Measurements from ENCODE around the gene KL.

KL gene

GRCh38 chr13:32984857-32985626, 31.2 kb upstream of the KL start:
- TF ChIP-seq TAF1 (IDR thresholded peaks at IDR 0.05; ENCODE audit: borderline replicate concordance, insufficient read depth, low read length) (no peak), POLR2AphosphoS5 (IDR thresholded peaks at IDR 0.05; ENCODE audit: low read depth, low read length) (no peak)
- TF ChIP-seq, protein P1, sequence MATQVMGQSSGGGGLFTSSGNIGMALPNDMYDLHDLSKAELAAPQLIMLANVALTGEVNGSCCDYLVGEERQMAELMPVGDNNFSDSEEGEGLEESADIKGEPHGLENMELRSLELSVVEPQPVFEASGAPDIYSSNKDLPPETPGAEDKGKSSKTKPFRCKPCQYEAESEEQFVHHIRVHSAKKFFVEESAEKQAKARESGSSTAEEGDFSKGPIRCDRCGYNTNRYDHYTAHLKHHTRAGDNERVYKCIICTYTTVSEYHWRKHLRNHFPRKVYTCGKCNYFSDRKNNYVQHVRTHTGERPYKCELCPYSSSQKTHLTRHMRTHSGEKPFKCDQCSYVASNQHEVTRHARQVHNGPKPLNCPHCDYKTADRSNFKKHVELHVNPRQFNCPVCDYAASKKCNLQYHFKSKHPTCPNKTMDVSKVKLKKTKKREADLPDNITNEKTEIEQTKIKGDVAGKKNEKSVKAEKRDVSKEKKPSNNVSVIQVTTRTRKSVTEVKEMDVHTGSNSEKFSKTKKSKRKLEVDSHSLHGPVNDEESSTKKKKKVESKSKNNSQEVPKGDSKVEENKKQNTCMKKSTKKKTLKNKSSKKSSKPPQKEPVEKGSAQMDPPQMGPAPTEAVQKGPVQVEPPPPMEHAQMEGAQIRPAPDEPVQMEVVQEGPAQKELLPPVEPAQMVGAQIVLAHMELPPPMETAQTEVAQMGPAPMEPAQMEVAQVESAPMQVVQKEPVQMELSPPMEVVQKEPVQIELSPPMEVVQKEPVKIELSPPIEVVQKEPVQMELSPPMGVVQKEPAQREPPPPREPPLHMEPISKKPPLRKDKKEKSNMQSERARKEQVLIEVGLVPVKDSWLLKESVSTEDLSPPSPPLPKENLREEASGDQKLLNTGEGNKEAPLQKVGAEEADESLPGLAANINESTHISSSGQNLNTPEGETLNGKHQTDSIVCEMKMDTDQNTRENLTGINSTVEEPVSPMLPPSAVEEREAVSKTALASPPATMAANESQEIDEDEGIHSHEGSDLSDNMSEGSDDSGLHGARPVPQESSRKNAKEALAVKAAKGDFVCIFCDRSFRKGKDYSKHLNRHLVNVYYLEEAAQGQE (IDR thresholded peaks at IDR 0.05; ENCODE audit: insufficient read depth in 1 of 2, low read depth in 2 of 2, low read length in 2 of 2), result no peak

- no peak for TF ChIP-seq FOXP2 (optimal IDR thresholded peaks at IDR 0.05; ENCODE audit: borderline replicate concordance, extremely low read depth, extremely low read length, insufficient read depth)
- TF ChIP-seq TAF1 (IDR thresholded peaks at IDR 0.05; ENCODE audit: borderline replicate concordance, insufficient read depth, low read length), result no peak
- TF ChIP-seq, protein P1 (IDR thresholded peaks at IDR 0.05; ENCODE audit: insufficient read depth in 1 of 2, low read depth in 2 of 2, low read length in 2 of 2), result no peak
- no peak for TF ChIP-seq POLR2AphosphoS5 (IDR thresholded peaks at IDR 0.05; ENCODE audit: low read depth, low read length)
- no peak for TF ChIP-seq SIN3A (IDR thresholded peaks at IDR 0.05; ENCODE audit: borderline replicate concordance, insufficient read depth, low read length)
Measured at GRCh38 chr13:32986552-32986951, 29.7 kb upstream of the KL start.

DNA sequence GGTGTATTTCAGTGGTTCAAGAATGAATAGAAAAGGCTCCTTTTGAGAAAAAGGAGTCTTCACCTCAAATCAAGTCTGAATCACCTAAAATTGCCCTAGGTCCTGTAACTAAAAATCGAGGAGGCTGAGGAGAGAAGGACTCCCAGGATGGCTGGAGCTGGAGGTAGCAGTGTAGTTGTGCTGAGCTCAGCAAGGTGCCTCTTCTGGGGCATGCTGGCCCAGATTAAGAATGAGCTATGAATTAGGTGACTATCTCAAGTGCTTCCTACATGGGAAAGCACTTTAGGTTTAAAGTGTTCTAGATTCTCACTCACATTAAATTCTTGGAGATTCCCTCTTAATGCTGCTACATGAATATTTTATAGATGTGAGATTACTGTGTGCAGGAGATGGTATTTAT, 28.8 kb upstream of the KL start:
- TF ChIP-seq TAF1 (IDR thresholded peaks at IDR 0.05; ENCODE audit: borderline replicate concordance, insufficient read depth, low read length), result no peak
- no peak for TF ChIP-seq SIN3A (IDR thresholded peaks at IDR 0.05; ENCODE audit: borderline replicate concordance, insufficient read depth, low read length)
- TF ChIP-seq, protein P1 (IDR thresholded peaks at IDR 0.05; ENCODE audit: insufficient read depth in 1 of 2, low read depth in 2 of 2, low read length in 2 of 2), result no peak
- no peak for TF ChIP-seq FOXP2 (optimal IDR thresholded peaks at IDR 0.05; ENCODE audit: borderline replicate concordance, extremely low read depth, extremely low read length, insufficient read depth)
- TF ChIP-seq POLR2AphosphoS5 (IDR thresholded peaks at IDR 0.05; ENCODE audit: low read depth, low read length), result no peak

- no peak for TF ChIP-seq FOXP2 (optimal IDR thresholded peaks at IDR 0.05; ENCODE audit: borderline replicate concordance, extremely low read depth, extremely low read length, insufficient read depth)
- TF ChIP-seq TAF1 (IDR thresholded peaks at IDR 0.05; ENCODE audit: borderline replicate concordance, insufficient read depth, low read length), result no peak
- TF ChIP-seq, protein P1 (IDR thresholded peaks at IDR 0.05; ENCODE audit: insufficient read depth in 1 of 2, low read depth in 2 of 2, low read length in 2 of 2), result no peak
- no peak for TF ChIP-seq POLR2AphosphoS5 (IDR thresholded peaks at IDR 0.05; ENCODE audit: low read depth, low read length)
- no peak for TF ChIP-seq SIN3A (IDR thresholded peaks at IDR 0.05; ENCODE audit: borderline replicate concordance, insufficient read depth, low read length)
Measured at GRCh38 chr13:32988608-32989289, 27.5 kb upstream of the KL start.

Data from PFSK-1 (cell line).